NCI-H345 treated with DMSO at 0.1 percent for 48 hours (cell line): ENCODE results near the gene CDH4.

Experiments
- DNase-seq: peaks from one replicate; lab custom pipeline; 2025; ENCODE audit not compliant: unreplicated experiment; lab: John Stamatoyannopoulos, UW

The CDH4 gene

DNA sequence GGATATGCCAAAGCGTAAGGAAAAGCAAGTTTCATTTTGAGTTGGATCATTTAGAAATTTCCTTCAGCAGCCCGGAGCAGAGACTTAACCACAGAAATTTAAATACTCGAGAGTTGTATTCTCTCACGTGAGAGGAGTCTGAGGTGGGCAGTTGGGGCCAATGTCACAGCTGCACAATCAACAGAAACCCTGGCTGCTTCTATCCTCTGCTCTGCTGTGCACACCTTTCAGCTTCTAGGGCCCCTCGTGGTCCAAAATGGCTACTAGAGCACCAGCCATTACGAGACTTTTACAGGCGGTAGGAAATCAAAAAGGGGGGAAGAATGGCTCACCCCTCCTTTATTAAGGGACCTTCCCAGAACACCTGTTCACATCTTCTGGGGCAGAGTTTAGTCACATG is 659.8 kb downstream of the CDH4 start:
- DNase-seq = no peak

DNA sequence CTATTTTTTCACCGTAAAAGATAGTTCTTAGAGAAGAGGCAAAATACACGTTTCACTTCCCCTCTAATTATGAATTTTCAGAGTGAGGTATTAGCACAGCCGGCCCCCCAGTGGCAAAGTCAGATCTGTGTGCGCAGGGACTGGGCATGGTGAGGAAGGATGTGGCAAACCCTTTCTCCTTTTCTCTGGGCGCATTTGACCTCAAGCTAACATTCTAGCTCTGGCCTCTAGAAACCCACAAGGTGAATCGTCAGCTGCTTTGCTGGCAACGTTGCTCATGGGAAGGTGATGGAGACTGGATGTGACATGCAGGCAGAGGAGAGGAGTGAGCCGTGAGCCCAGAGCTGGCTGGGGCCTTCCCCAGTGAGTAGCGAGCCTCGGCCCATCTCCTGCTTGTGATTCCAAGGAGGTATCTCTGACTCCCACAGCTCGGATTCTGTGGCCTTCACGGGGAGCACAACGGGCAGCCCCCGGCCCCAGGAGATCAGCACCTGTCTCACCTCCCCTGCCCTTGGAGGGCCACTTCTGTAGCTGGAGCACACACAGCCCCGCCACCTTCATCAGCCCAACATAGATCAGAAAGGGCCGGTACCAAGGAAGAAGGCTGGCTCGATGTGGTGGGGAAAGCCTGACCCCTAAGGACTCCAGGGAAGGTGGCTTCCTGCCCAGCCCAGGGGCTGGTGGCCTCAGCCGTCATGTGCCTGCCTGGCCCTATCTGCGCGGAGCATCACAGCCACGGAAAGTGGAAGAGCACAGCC is 660.8 kb downstream of the CDH4 start:
- DNase-seq = no peak

DNA sequence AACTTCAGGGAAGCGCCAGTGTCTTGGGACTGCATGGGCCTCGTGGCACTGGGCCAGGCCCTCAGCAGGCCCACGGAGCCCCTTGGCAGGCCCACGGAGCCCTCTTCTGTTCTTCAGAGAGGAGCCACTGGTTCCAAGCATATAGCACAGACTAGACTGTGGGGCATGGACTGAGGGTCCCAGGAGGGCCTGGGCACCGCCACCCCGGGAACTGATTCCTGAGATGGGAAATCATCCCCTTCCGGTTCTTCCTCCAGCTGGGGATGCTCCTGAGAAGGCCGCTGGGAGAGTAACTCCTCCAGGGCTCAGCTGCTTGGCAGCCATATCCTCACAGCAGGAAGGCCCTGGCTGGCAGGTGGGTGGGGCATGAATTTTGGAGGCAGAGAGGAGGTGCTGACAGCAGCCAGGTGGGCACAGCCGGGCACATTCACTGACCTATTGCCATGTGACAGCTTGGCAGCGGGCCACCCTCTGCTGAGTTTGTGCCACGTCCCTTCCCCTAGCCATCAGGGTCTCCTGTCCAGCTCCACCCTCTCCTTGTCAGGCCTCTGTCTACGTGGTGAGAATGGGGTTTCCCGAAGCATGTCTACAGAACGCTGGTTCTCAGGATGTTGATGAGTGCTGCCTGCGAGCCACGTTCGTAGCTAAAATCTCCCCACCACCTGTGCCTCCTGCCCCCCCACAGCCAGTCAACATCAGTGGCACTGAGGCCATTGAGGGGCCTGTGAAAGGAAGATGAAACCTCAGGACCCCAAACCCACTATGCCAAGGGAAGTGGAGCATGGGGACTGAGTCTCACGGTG is 661.6 kb downstream of the CDH4 start:
- DNase-seq = peak; percentile 11

DNA sequence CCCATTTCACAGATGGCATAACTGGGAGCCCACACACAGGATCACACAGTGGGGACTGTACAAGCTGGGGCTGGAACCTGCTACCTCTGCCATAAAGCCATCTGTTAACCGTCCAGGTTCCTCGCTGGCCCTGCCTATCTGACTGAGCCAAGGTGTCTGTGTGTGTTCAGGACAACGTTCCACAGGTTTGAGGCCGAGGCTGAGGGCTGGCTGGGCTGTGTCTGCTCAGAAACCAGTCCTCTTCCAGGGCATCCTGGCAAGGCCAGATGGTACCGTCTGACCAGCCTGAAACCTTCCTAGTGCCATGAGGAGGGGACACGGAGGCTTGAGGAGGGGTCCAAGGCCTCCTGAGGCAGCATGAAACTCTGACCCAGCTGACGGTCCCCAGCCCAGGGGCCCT is 663.0 kb downstream of the CDH4 start:
- DNase-seq = no peak

DNA sequence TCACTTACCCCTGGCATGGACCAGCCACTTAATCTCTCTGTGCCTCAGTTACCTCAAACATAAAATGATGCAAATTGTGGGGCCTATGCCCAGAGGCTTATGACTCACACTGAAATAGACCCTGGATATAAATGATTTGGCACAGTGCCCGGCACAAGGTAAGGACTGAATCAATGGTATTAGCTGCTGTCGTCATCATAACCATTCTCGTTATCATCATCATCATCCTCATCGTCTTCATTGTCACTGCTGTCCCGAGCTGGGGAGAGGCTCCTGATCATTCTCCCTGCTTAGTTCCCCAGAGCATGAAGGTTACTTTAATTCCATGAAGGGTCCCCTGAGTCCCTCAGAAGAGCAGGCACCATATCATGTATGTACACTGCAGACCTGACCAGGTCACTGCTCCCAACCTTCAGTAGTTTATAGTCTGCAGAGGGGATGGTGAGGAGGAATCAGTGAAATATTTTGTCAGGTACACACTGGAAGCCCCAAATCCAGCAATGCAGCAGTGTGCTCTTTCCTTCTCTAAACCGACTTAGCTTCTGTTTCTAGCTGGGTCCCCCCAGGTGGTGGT is 664.3 kb downstream of the CDH4 start:
- DNase-seq = no peak

DNA sequence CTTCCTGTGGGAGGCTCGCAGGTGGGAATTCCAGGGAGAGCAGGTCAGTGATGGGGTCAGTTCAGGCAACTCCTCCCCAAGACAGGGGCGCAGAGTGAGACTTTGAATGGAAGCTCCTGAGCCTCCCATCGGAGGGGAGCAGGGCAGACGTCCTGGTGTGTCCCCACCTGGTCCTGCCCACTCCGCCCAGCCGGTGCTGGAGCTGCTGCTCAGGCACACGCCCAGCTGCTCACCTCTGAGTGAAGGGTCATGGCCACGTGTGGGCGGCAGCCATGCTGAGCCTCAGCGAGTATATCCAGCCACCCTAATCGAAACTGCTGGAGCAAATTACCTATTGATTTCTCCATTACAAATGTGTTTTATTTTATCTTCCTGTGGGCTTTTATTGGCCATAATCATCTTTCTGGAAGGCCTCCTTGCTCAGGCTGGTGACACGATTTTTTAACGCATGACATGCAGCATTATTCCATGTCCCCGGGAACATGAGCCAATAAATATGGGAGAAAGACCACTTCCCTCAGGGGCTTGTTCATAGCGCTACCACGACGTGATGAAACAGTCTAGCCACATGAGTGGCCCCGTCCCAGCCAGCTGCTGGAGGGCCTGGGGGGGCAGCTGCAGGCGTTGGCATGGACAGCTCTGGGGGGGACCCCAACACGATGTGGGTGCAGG is 665.5 kb downstream of the CDH4 start:
- no peak for DNase-seq

DNA sequence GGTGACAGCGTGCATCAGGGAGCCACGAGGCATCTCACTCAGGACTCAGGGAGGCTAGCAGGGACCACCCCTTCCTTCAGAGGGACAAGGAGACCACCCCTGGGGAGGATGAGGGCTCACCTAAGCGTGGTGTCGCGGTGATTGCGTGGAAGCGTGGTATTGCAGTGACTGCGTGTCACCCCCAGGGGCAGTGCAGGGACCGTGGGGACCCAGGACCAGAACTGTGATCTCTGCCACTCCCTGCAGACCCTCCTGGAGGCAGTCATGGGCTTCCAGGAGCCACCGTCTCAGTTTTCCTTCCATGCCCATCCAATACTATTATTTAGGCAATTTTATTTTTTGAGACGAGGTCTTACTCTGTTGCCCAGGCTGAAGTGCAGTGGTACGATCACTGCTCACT is 666.5 kb downstream of the CDH4 start:
- no peak for DNase-seq

DNA sequence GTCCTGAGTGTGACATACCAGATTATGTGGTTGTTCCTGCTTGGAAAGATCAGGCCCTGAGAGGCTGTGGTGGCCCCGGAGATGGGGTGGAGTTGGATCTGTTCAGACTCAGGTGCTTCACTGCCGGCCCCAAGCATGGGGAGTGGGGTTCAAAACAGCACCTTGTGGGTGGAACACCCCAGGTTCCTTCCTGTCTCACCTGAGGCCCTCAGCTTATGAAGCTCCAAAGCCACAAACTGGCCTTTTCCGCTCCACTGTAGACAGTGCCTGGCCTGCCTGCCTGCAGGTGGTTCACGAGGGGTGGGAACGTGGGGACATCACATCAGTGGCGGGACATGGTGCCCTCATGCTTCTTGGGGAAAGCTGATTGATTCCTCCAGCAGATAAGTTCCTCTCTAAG is 667.2 kb downstream of the CDH4 start:
- DNase-seq = no peak

DNA sequence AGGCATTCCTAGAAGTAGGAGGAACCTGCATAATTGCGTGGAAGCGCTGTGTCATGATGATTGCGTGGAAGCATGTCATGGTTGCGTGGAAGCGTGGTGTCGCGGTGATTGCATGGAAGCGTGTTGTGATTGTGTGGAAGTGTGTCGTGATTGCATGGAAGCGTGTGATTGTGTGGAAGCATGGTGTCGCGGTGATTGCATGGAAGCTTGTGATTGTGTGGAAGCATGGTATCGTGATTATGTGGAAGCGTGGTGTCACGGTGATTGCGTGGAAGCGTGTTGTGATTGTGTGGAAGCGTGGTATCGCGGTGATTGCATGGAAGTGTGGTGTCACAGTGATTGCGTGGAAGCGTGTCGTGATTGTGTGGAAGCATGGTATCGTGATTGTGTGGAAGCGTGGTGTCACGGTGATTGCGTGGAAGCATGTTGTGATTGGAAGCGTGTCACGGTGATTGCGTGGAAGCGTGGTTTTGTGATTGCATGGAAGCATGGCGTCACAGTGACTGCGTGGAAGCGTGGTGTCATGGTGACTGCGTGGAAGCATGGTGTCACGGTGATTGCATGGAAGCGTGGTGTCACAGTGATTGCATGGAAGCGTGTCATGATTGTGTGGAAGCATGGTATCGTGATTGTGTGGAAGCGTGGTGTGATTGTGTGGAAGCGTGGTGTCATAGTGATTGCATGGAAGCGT is 667.8 kb downstream of the CDH4 start:
- no peak for DNase-seq

DNA sequence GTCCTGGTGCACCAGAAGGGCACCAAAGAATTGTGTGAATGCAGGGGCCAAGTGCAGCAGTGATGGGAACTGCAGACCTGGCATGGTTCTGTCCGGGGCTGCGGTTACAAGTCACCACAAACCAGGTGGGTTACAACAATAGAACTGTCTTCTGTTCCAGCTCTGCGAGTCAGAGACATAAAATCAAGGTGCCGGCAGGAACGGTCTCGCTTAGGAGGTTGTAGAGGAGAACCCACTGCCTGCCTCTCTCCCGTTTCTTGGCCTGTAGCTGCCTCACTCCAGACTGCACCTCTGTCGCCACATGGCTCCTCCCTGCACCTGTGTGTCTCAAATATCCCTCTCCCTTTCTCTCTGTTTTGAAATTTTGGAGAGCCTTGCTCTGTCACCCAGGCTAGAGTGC is 670.4 kb downstream of the CDH4 start:
- no peak for DNase-seq

DNA sequence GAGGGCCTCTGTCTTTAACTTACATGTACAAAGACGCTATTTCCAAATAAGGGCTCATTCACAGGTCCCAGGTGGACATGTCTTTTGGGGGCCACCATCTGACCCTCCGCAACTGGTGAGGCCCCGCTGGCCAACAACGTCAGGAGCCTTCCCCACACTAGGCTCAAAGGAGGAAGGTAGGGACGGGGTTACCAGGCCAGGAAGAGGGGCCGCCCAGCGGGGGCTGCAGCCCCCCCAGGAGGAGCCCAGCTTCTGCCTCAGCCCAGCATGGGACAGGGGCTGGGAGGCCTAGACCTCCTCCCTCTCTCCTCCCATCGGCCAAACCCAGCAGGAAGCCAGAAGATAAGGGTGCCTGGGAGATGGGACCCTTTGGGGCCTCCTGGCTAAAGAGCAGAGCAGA is 670.9 kb downstream of the CDH4 start:
- DNase-seq = no peak

DNA sequence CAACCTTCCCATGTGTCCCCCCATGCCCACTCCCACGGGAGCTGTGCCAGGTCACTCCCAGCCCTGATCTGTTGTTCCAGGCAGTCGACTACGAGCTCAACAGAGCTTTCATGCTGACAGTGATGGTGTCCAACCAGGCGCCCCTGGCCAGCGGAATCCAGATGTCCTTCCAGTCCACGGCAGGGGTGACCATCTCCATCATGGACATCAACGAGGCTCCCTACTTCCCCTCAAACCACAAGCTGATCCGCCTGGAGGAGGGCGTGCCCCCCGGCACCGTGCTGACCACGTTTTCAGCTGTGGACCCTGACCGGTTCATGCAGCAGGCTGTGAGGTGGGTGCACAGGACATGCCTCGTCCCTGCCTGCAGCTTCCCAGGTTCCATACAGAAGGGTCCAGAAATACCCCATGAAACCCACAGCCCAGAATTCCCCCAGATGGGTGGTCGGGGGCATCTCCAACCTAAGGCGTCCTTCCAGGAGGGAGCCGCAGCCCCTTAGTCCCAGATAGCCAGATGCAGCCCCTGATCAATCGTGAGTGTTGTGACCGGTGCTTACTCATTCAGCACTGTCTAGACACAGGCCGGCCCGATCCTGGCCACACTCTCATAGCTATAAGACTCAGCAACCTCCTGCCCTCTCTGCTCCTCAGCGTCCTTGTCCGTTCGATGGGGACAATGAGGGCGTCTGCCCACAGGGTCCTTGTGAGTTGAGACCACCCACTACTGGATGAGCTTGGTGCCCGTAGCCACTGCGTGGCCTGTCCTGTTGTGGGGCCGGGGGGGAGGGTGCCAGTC is 671.5 kb downstream of the CDH4 start:
- DNase-seq = no peak

DNA sequence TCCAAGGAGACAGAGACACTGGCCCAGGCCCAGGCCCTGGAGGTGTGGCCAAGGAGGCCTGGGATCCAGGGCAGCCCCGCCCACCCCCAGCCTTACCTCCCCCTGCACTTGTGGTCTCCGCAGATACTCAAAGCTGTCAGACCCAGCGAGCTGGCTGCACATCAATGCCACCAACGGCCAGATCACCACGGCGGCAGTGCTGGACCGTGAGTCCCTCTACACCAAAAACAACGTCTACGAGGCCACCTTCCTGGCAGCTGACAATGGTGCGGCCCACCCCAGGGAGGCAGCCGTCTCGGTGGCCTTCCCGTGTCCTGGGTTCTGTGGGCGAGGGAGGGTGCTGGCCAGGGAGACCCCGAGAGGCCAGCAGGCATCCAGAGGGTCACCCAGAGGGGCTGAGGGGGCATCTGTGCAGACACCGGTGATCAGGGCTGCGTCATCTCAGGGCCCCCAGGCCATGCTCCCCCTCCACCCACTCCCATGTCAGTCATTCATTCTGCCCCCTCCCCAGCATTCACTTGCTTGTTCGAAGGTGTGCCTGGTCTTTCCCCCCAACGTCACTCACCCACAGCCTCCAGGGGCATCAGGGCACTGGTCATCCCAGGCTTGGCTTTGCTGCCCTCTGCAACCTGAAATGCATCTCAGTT is 672.3 kb downstream of the CDH4 start:
- DNase-seq = no peak

DNA sequence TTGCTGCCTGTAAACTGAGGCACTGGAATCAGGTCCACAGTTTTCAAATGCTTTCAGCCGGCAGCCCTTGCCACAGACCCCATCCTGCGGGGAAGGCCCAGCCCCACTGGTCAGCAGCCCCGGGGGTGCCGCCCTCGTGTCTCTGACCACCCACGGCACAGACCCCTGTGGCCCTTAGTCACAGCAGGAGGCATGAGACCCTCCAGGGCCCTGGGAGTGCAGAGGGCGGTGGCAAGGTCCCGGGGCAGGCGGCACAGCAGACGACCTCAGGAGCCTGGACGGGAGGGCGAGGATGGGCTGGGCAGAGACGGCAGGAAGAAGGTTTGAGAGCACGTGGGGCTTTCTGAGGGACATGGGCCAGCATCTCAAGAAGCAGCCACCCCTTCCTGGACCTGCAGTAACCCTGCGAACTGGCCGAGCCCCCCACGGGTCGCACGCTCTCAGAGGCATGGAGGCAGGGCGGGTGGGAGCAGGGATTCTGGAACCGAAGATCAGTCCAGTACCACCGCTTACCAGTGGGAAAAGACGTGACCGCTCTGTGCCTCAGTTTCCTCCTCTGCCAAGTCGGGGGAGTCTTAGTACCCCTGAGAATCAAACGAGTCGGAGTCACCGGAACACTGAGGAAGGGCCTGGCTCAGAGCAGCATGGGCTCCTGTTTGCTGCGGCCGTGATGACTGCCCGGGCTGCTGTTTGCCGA is 672.9 kb downstream of the CDH4 start:
- no peak for DNase-seq

DNA sequence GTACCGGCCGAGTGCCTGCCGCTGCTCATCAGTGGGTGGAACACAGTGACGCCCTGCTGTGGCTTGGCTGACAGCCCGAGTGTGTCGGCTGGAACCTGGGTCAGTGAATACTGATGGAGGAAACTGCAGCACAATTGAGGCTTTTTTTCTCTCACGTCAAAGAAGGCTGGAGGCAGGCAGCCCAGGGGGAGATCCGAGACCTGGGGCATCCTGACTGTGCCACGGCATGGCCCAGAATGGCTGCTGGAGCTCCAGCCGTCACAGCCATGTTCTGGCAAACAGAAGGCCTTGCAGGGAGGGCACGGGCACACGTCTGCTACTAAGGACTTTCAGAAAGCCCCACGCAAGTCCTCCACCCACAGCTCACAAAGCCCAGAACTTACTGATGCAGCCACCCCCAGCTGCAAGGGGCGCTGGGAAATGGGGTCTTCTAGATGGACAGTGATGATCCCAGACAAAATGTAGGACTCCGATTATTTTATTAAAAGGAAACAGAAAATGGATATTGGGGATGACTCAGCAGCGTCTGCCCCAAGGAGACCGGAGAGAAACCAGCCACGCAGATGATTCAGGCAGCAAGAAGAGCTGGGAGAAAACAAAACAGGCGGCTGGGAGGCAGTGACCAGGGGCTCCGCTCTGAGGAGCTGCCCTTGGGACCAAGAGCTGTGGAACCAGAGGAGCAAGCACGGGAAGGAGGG is 673.6 kb downstream of the CDH4 start:
- DNase-seq = peak; percentile 83

DNA sequence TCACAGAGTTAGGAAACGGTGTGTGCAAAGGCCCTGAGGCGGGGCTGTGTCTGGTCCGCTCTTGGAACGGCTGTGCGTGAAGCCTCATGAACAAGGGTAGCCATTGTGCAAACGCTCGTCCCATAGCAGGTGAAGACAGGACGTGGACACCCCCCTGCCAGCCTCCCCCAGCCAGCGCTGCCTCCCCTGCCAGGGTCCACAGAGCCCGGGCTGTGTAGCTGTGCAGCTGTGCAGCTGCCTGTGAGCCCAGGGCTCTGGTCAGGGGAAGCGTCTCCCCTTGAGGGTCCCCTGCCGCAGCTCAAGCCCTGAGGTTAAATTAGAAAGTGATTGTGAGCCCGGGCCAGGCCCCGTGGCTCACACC is 674.2 kb downstream of the CDH4 start:
- no peak for DNase-seq

DNA sequence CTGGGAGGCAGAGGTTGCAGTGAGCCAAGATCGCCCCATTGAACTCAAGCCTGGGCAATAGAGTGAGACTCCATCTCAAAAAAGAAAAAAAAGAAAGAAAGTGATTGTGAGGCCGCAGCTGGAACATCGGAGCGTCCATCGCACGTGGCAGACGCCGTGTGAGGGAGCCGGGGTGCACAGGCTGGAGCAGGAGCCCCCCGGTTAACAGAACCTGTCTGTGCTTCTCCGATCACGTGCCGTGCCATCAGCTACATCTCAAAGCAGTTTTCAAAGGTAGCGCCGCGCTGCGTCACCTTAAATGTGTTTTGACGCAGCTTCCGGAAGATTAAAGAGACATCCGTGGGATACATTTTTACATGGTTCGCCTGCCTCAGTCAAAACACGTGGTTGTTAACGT is 674.7 kb downstream of the CDH4 start:
- no peak for DNase-seq

DNA sequence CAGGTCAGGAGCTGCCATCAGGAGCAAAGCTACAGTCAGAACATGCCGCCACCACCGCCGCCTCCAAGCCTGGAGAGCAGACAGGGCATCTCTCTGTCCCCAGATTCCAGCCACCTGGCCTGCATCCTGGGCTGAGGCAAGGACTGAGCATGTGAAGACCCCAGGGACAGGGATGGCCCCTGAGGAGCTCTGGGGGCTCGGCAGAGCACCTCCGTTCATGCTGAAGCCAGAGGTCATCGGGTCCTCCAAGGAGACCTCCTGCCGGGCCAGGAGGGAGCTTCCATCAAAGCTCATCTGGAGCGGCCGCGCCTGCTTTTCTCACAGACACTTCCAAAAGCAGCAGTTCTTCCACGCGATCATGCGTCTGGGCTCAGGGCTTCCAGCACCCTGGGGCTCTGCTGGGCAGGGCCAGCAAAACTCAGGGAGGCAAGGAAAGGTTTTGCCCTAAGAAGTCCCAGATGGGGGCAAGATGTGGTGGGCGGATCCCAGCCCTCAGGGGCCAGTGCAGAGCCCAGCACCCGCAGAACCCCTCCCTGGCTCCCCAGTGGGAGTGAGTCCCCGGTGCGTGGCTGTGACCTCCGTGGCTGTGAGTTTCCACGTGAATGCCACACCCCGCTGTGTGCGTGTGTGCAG is 675.2 kb downstream of the CDH4 start:
- DNase-seq = no peak
